ENCODE data around the gene LRMDA. TPM values are rescaled to one million over a fixed set of nuclear protein-coding genes. Genes with fewer than 3 reads are reported as not detected.

Gene LRMDA
- total and polyA plus RNA-seq, 2 of the 8 experiments (the other 6 are each of a cell fraction or from before 2014, with no cell fraction given), result 0.86 to 2.8 TPM

- 83% methylated on average over 3 of the region's 3 CpGs; no CpG with 5 or more reads in 1 of the 2 experiments for WGBS, 2 experiments (ENCODE audit: extremely low coverage in 1 of 2, insufficient coverage in 1 of 2, insufficient read length in 1 of 2, insufficient replicate concordance in 2 of 2, low coverage in 1 of 2, low lambda C conversion rate in 2 of 2, missing lambda C conversion rate in 1 of 2)
Measured at GRCh38 chr10:75437693-75438092, 6.3 kb downstream of the LRMDA start.

More at GRCh38 chr10:75437693-75438092, 6.3 kb downstream of the LRMDA start:
- Histone ChIP-seq H3K79me2 (ENCODE audit: control insufficient read depth in 1 of 2, insufficient read depth in 2 of 2, low read length in 2 of 2) (no peaks in the 10 kb centered on the region), H4K20me1 (replicated peaks in 1 of 2; ENCODE audit: control insufficient read depth in 1 of 2, insufficient read depth in 2 of 2, low read length in 2 of 2) (no peaks in the 10 kb centered on the region), H3K56ac (replicated peaks; ENCODE audit: insufficient read length, low read depth, low read length) (no peak overlapping the region), H3K23ac (ENCODE audit: insufficient read length) (no peak overlapping the region), H2AK5ac (ENCODE audit: low read depth, low read length) (no peak overlapping the region), H3K4me3 (ENCODE audit: extremely low read depth in 1 of 4, insufficient read depth in 2 of 4, low read depth in 3 of 4, low read length in 4 of 4) (no peak overlapping the region), H2BK5ac (ENCODE audit: low read depth, low read length) (no peak overlapping the region), H2BK120ac (replicated peaks; ENCODE audit: low read depth, low read length) (no peak overlapping the region), H2AFZ (ENCODE audit: low read length) (no peak overlapping the region), H3K23me2 (ENCODE audit: low read depth, low read length) (no peaks in the 10 kb centered on the region), H3K9me3 (ENCODE audit: insufficient read depth in 2 of 2, low read depth in 1 of 2, low read length in 1 of 2) (no peaks in the 10 kb centered on the region), H3K9ac (replicated peaks in 1 of 4; ENCODE audit: extremely low read depth in 1 of 4, low read depth in 3 of 4, low read length in 3 of 4) (no peak overlapping the region), H3K27ac (ENCODE audit: low read depth, low read length) (no peak overlapping the region), H3K27me3 (replicated peaks in 1 of 4; ENCODE audit: control insufficient read depth in 3 of 4, extremely low read depth in 1 of 4, insufficient read depth in 3 of 4, low read length in 3 of 4) (peaks cover 12 to 47% (median 33%) of the 10 kb centered on the region in 4 experiments), H3K36me3 (ENCODE audit: control insufficient read depth in 2 of 4, insufficient read depth in 4 of 4, low read length in 3 of 4) (no peaks in the 10 kb centered on the region), H3K4me2 (ENCODE audit: insufficient read depth in 1 of 2, low read depth in 2 of 2, low read length in 2 of 2) (no peak overlapping the region), H2BK20ac (ENCODE audit: low read length) (no peak overlapping the region), H2BK12ac (ENCODE audit: low read depth, low read length) (no peak overlapping the region), H2BK15ac (ENCODE audit: low read length) (no peak overlapping the region), H4K8ac (ENCODE audit: extremely low read depth, insufficient read depth, low read length) (no peak overlapping the region), H4K5ac (ENCODE audit: insufficient read length, low read depth, low read length) (no peak overlapping the region), H3K4me1 (replicated peaks in 1 of 4; ENCODE audit: control insufficient read depth in 3 of 4, insufficient read depth in 4 of 4, low read length in 3 of 4) (peaks cover 0 to 2% (median under 1%) of the 10 kb centered on the region in 4 experiments; a peak in 3 of 7 replicates), H3K4ac (replicated peaks; ENCODE audit: insufficient read length, low read depth, low read length) (no peak overlapping the region), H3K14ac (ENCODE audit: insufficient read length) (no peak overlapping the region), H4K91ac (replicated peaks; ENCODE audit: insufficient read length, low read length) (no peak overlapping the region), H3K18ac (ENCODE audit: extremely low read depth, low read length) (no peak overlapping the region), H3K79me1 (ENCODE audit: low read depth, low read length) (no peaks in the 10 kb centered on the region)
- ChIA-PET POLR2A (ENCODE audit: partially characterized antibody) (no interaction called here), CTCF (ENCODE audit: partially characterized antibody) (interaction anchor here (0.5 to 2.2 kb wide), 3 partner anchors 9 to 98 kb away, joined by 3 to 7 read pairs (median 3); no protein-coding TSS in a partner anchor)
- DNase-seq (ENCODE audit: low read depth in 1 of 2, low spot score in 2 of 2), result no peak
- TF ChIP-seq JUN (IDR thresholded peaks at IDR 0.05; ENCODE audit: low read depth, low read length), result no peak
- no peak for TF ChIP-seq CEBPB (IDR thresholded peaks at IDR 0.05; ENCODE audit: low read depth, low read length)
- no peak for TF ChIP-seq CBX8 (IDR thresholded peaks at IDR 0.05; ENCODE audit: borderline replicate concordance, low read depth, low read length)
- TF ChIP-seq SIN3A (conservative IDR thresholded peaks at IDR 0.05 in 1 of 2, IDR thresholded peaks at IDR 0.05 in 1 of 2; ENCODE audit: low read depth in 1 of 2, low read length in 2 of 2), result no peak
- no peak for TF ChIP-seq BRCA1 (IDR thresholded peaks at IDR 0.05; ENCODE audit: low read depth, low read length)
- TF ChIP-seq BCL11A (IDR thresholded peaks at IDR 0.05; ENCODE audit: low read depth in 2 of 2, low read length in 2 of 2), result no peak
- TF ChIP-seq MAFK (IDR thresholded peaks at IDR 0.05; ENCODE audit: low read depth, low read length), result no peak
- FAIRE-seq, result no peak
